ENCODE results near the gene ERC2. TPM values are rescaled to one million over a fixed set of nuclear protein-coding genes. Genes with fewer than 3 reads are reported as not detected.

Gene ERC2
- total and polyA plus RNA-seq, 2 of the 8 experiments (the other 6 are each of a cell fraction or from before 2014, with no cell fraction given): 16.4 to 22.8 TPM

GRCh38 chr3:55682461-55682860, 785.8 kb downstream of the ERC2 start:
- CTCF ChIA-PET (ENCODE audit: partially characterized antibody): interaction anchor here (1.0 to 1.5 kb wide), 3 partner anchors 8 to 73 kb away, joined by 3 read pairs; no protein-coding TSS in a partner anchor
- no peak for TF ChIP-seq CHD1 (IDR thresholded peaks at IDR 0.05; ENCODE audit: low read depth, low read length)
- no peak for TF ChIP-seq SRF (IDR thresholded peaks at IDR 0.05; ENCODE audit: low read depth, low read length)
- no peak for TF ChIP-seq POU5F1 (IDR thresholded peaks at IDR 0.05; ENCODE audit: low read depth, low read length)
- no peak for TF ChIP-seq SIN3A (conservative IDR thresholded peaks at IDR 0.05 in 1 of 2, IDR thresholded peaks at IDR 0.05 in 1 of 2; ENCODE audit: low read depth in 1 of 2, low read length in 2 of 2)
- no peak for TF ChIP-seq KDM1A (IDR thresholded peaks at IDR 0.05; ENCODE audit: borderline replicate concordance, low read length)

More at GRCh38 chr3:55682461-55682860, 785.8 kb downstream of the ERC2 start:
- H3K27me3 ChIP-seq (replicated peaks in 1 of 4; ENCODE audit: control insufficient read depth in 3 of 4, extremely low read depth in 1 of 4, insufficient read depth in 3 of 4, low read length in 3 of 4): no peaks in the 10 kb centered on the region
- no peak overlapping the region for H4K5ac ChIP-seq (ENCODE audit: insufficient read length, low read depth, low read length)
- no peaks in the 10 kb centered on the region for H3K79me1 ChIP-seq (ENCODE audit: low read depth, low read length)
- POLR2A ChIA-PET (ENCODE audit: partially characterized antibody): no interaction called here
- H2BK5ac ChIP-seq (ENCODE audit: low read depth, low read length): no peak overlapping the region
- H3K36me3 ChIP-seq (ENCODE audit: control insufficient read depth in 2 of 4, insufficient read depth in 4 of 4, low read length in 3 of 4): no peaks in the 10 kb centered on the region
- H3K14ac ChIP-seq (ENCODE audit: insufficient read length): no peak overlapping the region
- no peak overlapping the region for H3K18ac ChIP-seq (ENCODE audit: extremely low read depth, low read length)
- DNase-seq (ENCODE audit: low read depth in 1 of 2, low spot score in 2 of 2) (no peak), FAIRE-seq (no peak)
- H3K4me2 ChIP-seq (ENCODE audit: insufficient read depth in 1 of 2, low read depth in 2 of 2, low read length in 2 of 2): no peak overlapping the region
- H3K79me2 ChIP-seq (ENCODE audit: control insufficient read depth in 1 of 2, insufficient read depth in 2 of 2, low read length in 2 of 2): no peaks in the 10 kb centered on the region
- no peak overlapping the region for H4K91ac ChIP-seq (replicated peaks; ENCODE audit: insufficient read length, low read length)
- no peak overlapping the region for H3K9ac ChIP-seq (replicated peaks in 1 of 4; ENCODE audit: extremely low read depth in 1 of 4, low read depth in 3 of 4, low read length in 3 of 4)
- H3K23me2 ChIP-seq (ENCODE audit: low read depth, low read length): no peaks in the 10 kb centered on the region
- H2BK12ac ChIP-seq (ENCODE audit: low read depth, low read length): no peak overlapping the region
- WGBS, 2 experiments (ENCODE audit: extremely low coverage in 1 of 2, insufficient coverage in 1 of 2, insufficient read length in 1 of 2, insufficient replicate concordance in 2 of 2, low coverage in 1 of 2, low lambda C conversion rate in 2 of 2, missing lambda C conversion rate in 1 of 2): 95% methylated on average over 3 of the region's 3 CpGs; no CpG with 5 or more reads in 1 of the 2 experiments
- H4K20me1 ChIP-seq (replicated peaks in 1 of 2; ENCODE audit: control insufficient read depth in 1 of 2, insufficient read depth in 2 of 2, low read length in 2 of 2): no peaks in the 10 kb centered on the region
- no peak overlapping the region for H2AFZ ChIP-seq (ENCODE audit: low read length)
- no peak overlapping the region for H3K27ac ChIP-seq (ENCODE audit: low read depth, low read length)
- H2BK20ac ChIP-seq (ENCODE audit: low read length): no peak overlapping the region
- no peak overlapping the region for H3K4me3 ChIP-seq (ENCODE audit: extremely low read depth in 1 of 4, insufficient read depth in 2 of 4, low read depth in 3 of 4, low read length in 4 of 4)
- no peak overlapping the region for H3K23ac ChIP-seq (ENCODE audit: insufficient read length)
- no peak overlapping the region for H2AK5ac ChIP-seq (ENCODE audit: low read depth, low read length)
- no peak overlapping the region for H3K4ac ChIP-seq (replicated peaks; ENCODE audit: insufficient read length, low read depth, low read length)
- H4K8ac ChIP-seq (ENCODE audit: extremely low read depth, insufficient read depth, low read length): no peak overlapping the region
- H2BK120ac ChIP-seq (replicated peaks; ENCODE audit: low read depth, low read length): no peak overlapping the region
- no peak overlapping the region for H2BK15ac ChIP-seq (ENCODE audit: low read length)
- peaks cover 0 to 2% (median 0%) of the 10 kb centered on the region in 4 experiments; a peak in 1 of 7 replicates for H3K4me1 ChIP-seq (replicated peaks in 1 of 4; ENCODE audit: control insufficient read depth in 3 of 4, insufficient read depth in 4 of 4, low read length in 3 of 4)
- H3K56ac ChIP-seq (replicated peaks; ENCODE audit: insufficient read length, low read depth, low read length): no peak overlapping the region
- H3K9me3 ChIP-seq (ENCODE audit: insufficient read depth in 2 of 2, low read depth in 1 of 2, low read length in 1 of 2): no peaks in the 10 kb centered on the region

Data from H1 (cell line).